Stimulated activated memory B cell treated with anti-CD40 and anti-IgM and Interleukin-4, amounts not matched to agents 10 μg/mL and 1 μg/mL and 100 μg/mL, for 72 hours (primary cell): Measurements from ENCODE around the gene THRSP.
A peak's percentile ranks its signal among the peaks of the same experiment; 100 is the strongest.
"Not testable (repeated sequence)": the region's sequence is repeated elsewhere in the genome, so short reads cannot be mapped to it uniquely, and the experiment has no call there.

Source experiments
- ATAC-seq: fragments of 150-1000 bp; cut with Tn5 transposase; 2 replicates; pipeline ENCODE4 v1.10.0; 2021
- H3K27ac Mint-ChIP-seq: one replicate; pipeline ENCODE4 v1.8.0; 2022; ENCODE audit warnings: mild to moderate bottlenecking, mixed read lengths
- H3K27me3 Mint-ChIP-seq: one replicate; pipeline ENCODE4 v1.8.0; 2022; ENCODE audit warnings: mixed read lengths
- H3K36me3 Mint-ChIP-seq: one replicate; pipeline ENCODE4 v1.8.0; 2022; ENCODE audit warnings: mixed read lengths
- H3K4me1 Mint-ChIP-seq: one replicate; pipeline ENCODE4 v1.8.0; 2022; ENCODE audit warnings: mixed read lengths
- H3K4me3 Mint-ChIP-seq: one replicate; pipeline ENCODE4 v1.8.0; 2022; ENCODE audit warnings: mild to moderate bottlenecking, moderate library complexity, mixed read lengths
- H3K9me3 Mint-ChIP-seq: one replicate; pipeline ENCODE4 v1.8.0; 2022; ENCODE audit warnings: mixed read lengths

Gene THRSP

GRCh38 chr11:78063440-78064181 is at the start of gene THRSP:
THRSP (plus strand) TSS chr11:78063861; CDS start chr11:78063882, 21 bp downstream.
- no peak for ATAC-seq
- no peak within 1 kb of the TSS for H3K27ac Mint-ChIP-seq
- no peaks in the 10 kb centered on the region for H3K27me3 Mint-ChIP-seq
- no peaks in the 10 kb centered on the region for H3K4me1 Mint-ChIP-seq
- no peaks in the 10 kb centered on the region for H3K9me3 Mint-ChIP-seq
- no peak within 1 kb of the TSS for H3K4me3 Mint-ChIP-seq
- H3K36me3 Mint-ChIP-seq: peaks cover 30% of the 10 kb centered on the region

- not testable (repeated sequence) for H3K36me3 Mint-ChIP-seq, H3K9me3 Mint-ChIP-seq, ATAC-seq, H3K27ac Mint-ChIP-seq, H3K4me3 Mint-ChIP-seq, H3K27me3 Mint-ChIP-seq
- peaks cover 15% of the 10 kb centered on the region for H3K4me1 Mint-ChIP-seq
Measured at GRCh38 chr11:78014937-78015520, 48.6 kb upstream of the THRSP start.

- no peaks in the 10 kb centered on the region for H3K9me3 Mint-ChIP-seq
- no peaks in the 10 kb centered on the region for H3K27me3 Mint-ChIP-seq
- ATAC-seq: no peak
- peaks cover 15% of the 10 kb centered on the region for H3K4me1 Mint-ChIP-seq
- no peaks in the 10 kb centered on the region for H3K36me3 Mint-ChIP-seq
- H3K27ac Mint-ChIP-seq: no peak overlapping the region
- no peak overlapping the region for H3K4me3 Mint-ChIP-seq
Measured at GRCh38 chr11:78015878-78016277, 47.8 kb upstream of the THRSP start.

- ATAC-seq: no peak
- no peak overlapping the region for H3K4me3 Mint-ChIP-seq
- H3K27ac Mint-ChIP-seq: no peak overlapping the region
- no peaks in the 10 kb centered on the region for H3K9me3 Mint-ChIP-seq
- H3K4me1 Mint-ChIP-seq: peaks cover 25% of the 10 kb centered on the region
- peaks cover 28% of the 10 kb centered on the region for H3K27me3 Mint-ChIP-seq
- no peaks in the 10 kb centered on the region for H3K36me3 Mint-ChIP-seq
Measured at GRCh38 chr11:78019808-78020207, 43.9 kb upstream of the THRSP start.

- no peak overlapping the region for H3K4me3 Mint-ChIP-seq
- H3K9me3 Mint-ChIP-seq: no peaks in the 10 kb centered on the region
- H3K27ac Mint-ChIP-seq: no peak overlapping the region
- ATAC-seq: no peak
- no peaks in the 10 kb centered on the region for H3K36me3 Mint-ChIP-seq
- peaks cover 22% of the 10 kb centered on the region for H3K4me1 Mint-ChIP-seq
- H3K27me3 Mint-ChIP-seq: peaks cover 28% of the 10 kb centered on the region
Measured at GRCh38 chr11:78020246-78020645, 43.4 kb upstream of the THRSP start.

- Mint-ChIP-seq H3K9me3 (no peaks in the 10 kb centered on the region), H3K27ac (no peak overlapping the region), H3K4me1 (peaks cover 10% of the 10 kb centered on the region), H3K4me3 (no peak overlapping the region), H3K36me3 (no peaks in the 10 kb centered on the region), H3K27me3 (peaks cover 28% of the 10 kb centered on the region)
- ATAC-seq: no peak
Measured at GRCh38 chr11:78021611-78022010, 42.0 kb upstream of the THRSP start.

GRCh38 chr11:78022397-78023396 is 41.0 kb upstream of the THRSP start, which contains the start of gene KCTD14:
KCTD14 (minus strand) TSS chr11:78023276; CDS start chr11:78023249, 27 bp downstream.
- Mint-ChIP-seq H3K4me1 (peaks cover 10% of the 10 kb centered on the region), H3K36me3 (no peaks in the 10 kb centered on the region), H3K4me3 (no peak within 1 kb of the TSS), H3K27me3 (peaks cover 28% of the 10 kb centered on the region), H3K9me3 (no peaks in the 10 kb centered on the region), H3K27ac (no peak within 1 kb of the TSS)
- ATAC-seq: no peak

- no peak for ATAC-seq
- H3K9me3 Mint-ChIP-seq: no peaks in the 10 kb centered on the region
- peaks cover 10% of the 10 kb centered on the region for H3K4me1 Mint-ChIP-seq
- H3K27me3 Mint-ChIP-seq: peaks cover 28% of the 10 kb centered on the region
- H3K36me3 Mint-ChIP-seq: no peaks in the 10 kb centered on the region
- H3K27ac Mint-ChIP-seq: no peak overlapping the region
- no peak overlapping the region for H3K4me3 Mint-ChIP-seq
Measured at GRCh38 chr11:78023426-78023825, 40.2 kb upstream of the THRSP start.

GRCh38 chr11:78025378-78025777 is 38.3 kb upstream of the THRSP start:
- peaks cover 28% of the 10 kb centered on the region for H3K27me3 Mint-ChIP-seq
- ATAC-seq: no peak
- H3K9me3 Mint-ChIP-seq: no peaks in the 10 kb centered on the region
- H3K27ac Mint-ChIP-seq: no peak overlapping the region
- H3K4me3 Mint-ChIP-seq: no peak overlapping the region
- no peaks in the 10 kb centered on the region for H3K36me3 Mint-ChIP-seq
- peaks cover 10% of the 10 kb centered on the region for H3K4me1 Mint-ChIP-seq

- ATAC-seq: no peak
- Mint-ChIP-seq H3K27ac (no peak overlapping the region), H3K9me3 (no peaks in the 10 kb centered on the region)
Measured at GRCh38 chr11:78027759-78028158, 35.9 kb upstream of the THRSP start.

GRCh38 chr11:78028423-78028822 is 35.2 kb upstream of the THRSP start:
- H3K4me3 Mint-ChIP-seq, H3K27ac Mint-ChIP-seq, H3K9me3 Mint-ChIP-seq, H3K4me1 Mint-ChIP-seq, H3K36me3 Mint-ChIP-seq, H3K27me3 Mint-ChIP-seq, ATAC-seq: not testable (repeated sequence)

More at GRCh38 chr11:78027759-78028158, 35.9 kb upstream of the THRSP start:
- no peak overlapping the region for H3K4me3 Mint-ChIP-seq
- H3K36me3 Mint-ChIP-seq: no peaks in the 10 kb centered on the region
- H3K4me1 Mint-ChIP-seq: peaks cover 3% of the 10 kb centered on the region
- H3K27me3 Mint-ChIP-seq: peaks cover 14% of the 10 kb centered on the region

- no peaks in the 10 kb centered on the region for H3K9me3 Mint-ChIP-seq
- H3K27me3 Mint-ChIP-seq: no peaks in the 10 kb centered on the region
- no peak overlapping the region for H3K27ac Mint-ChIP-seq
- peak; percentile 12 for ATAC-seq
- H3K36me3 Mint-ChIP-seq: no peaks in the 10 kb centered on the region
- H3K4me3 Mint-ChIP-seq: no peak overlapping the region
- H3K4me1 Mint-ChIP-seq: peaks cover 7% of the 10 kb centered on the region
Measured at GRCh38 chr11:78030429-78031325, 33.0 kb upstream of the THRSP start.

GRCh38 chr11:78031629-78032028 is 32.0 kb upstream of the THRSP start:
- H3K9me3 Mint-ChIP-seq: no peaks in the 10 kb centered on the region
- H3K4me1 Mint-ChIP-seq: peaks cover 7% of the 10 kb centered on the region
- ATAC-seq: no peak
- H3K36me3 Mint-ChIP-seq: no peaks in the 10 kb centered on the region
- no peaks in the 10 kb centered on the region for H3K27me3 Mint-ChIP-seq
- no peak overlapping the region for H3K4me3 Mint-ChIP-seq
- no peak overlapping the region for H3K27ac Mint-ChIP-seq

- Mint-ChIP-seq H3K9me3 (no peaks in the 10 kb centered on the region), H3K27ac (no peak overlapping the region), H3K4me3 (no peak overlapping the region), H3K36me3 (no peaks in the 10 kb centered on the region), H3K27me3 (no peaks in the 10 kb centered on the region), H3K4me1 (peaks cover 7% of the 10 kb centered on the region)
- ATAC-seq: no peak
Measured at GRCh38 chr11:78032090-78032489, 31.6 kb upstream of the THRSP start.
